ENCODE results near the gene NME9.

NME9 gene

GRCh38 chr3:138270245-138270644, 59.4 kb downstream of the NME9 start:
- intact Hi-C loops (cut with DNase I; ENCODE audit: low total_unique reads), result no loop called here
- Histone ChIP-seq H3K4me3 (no peak overlapping the region), H3K4me1 (no peaks in the 10 kb centered on the region), H3K27ac (no peak overlapping the region), H3K9me3 (no peaks in the 10 kb centered on the region), H3K27me3 (no peaks in the 10 kb centered on the region), H3K36me3 (peaks cover 78 to 88% (median 80%) of the 10 kb centered on the region in 3 donors)
- DNase-seq, result no peak
- TF ChIP-seq CTCF (IDR thresholded peaks at IDR 0.05), result no peak

- TF ChIP-seq CTCF (IDR thresholded peaks at IDR 0.05), result no peak
- Histone ChIP-seq H3K36me3 (peaks cover 63 to 86% (median 67%) of the 10 kb centered on the region in 3 donors), H3K4me1 (no peaks in the 10 kb centered on the region), H3K4me3 (no peak overlapping the region), H3K9me3 (no peaks in the 10 kb centered on the region), H3K27me3 (no peaks in the 10 kb centered on the region), H3K27ac (no peak overlapping the region)
- DNase-seq, result no peak
- intact Hi-C loops (cut with DNase I; ENCODE audit: low total_unique reads), result no loop called here
These were observed 62.6 kb downstream of the NME9 start for GRCh38 chr3:138267083-138267482.

- Histone ChIP-seq H3K4me1 (no peaks in the 10 kb centered on the region), H3K36me3 (peaks cover 52 to 80% (median 54%) of the 10 kb centered on the region in 3 donors)
These were observed 63.9 kb downstream of the NME9 start for GRCh38 chr3:138265745-138266144.

GRCh38 chr3:138263104-138263503, 66.5 kb downstream of the NME9 start:
- Histone ChIP-seq H3K36me3 (peaks cover 38 to 73% (median 40%) of the 10 kb centered on the region in 3 donors), H3K9me3 (no peaks in the 10 kb centered on the region), H3K4me1 (no peaks in the 10 kb centered on the region), H3K4me3 (no peak overlapping the region), H3K27ac (no peak overlapping the region), H3K27me3 (no peaks in the 10 kb centered on the region)
- intact Hi-C loops (cut with DNase I; ENCODE audit: low total_unique reads), result no loop called here
- no peak for DNase-seq
- TF ChIP-seq CTCF (IDR thresholded peaks at IDR 0.05), result no peak

More at GRCh38 chr3:138265745-138266144, 63.9 kb downstream of the NME9 start:
- intact Hi-C loops (cut with DNase I; ENCODE audit: low total_unique reads), result no loop called here
- Histone ChIP-seq H3K27ac (no peak overlapping the region), H3K27me3 (no peaks in the 10 kb centered on the region), H3K9me3 (no peaks in the 10 kb centered on the region), H3K4me3 (no peak overlapping the region)
- TF ChIP-seq CTCF (IDR thresholded peaks at IDR 0.05), result no peak
- no peak for DNase-seq

GRCh38 chr3:138260611-138261010, 69.0 kb downstream of the NME9 start:
- no peaks in the 10 kb centered on the region for H3K27me3 ChIP-seq
- DNase-seq, result no peak
- peaks cover 16 to 53% (median 20%) of the 10 kb centered on the region in 3 donors for H3K36me3 ChIP-seq

More at GRCh38 chr3:138260611-138261010, 69.0 kb downstream of the NME9 start:
- no peaks in the 10 kb centered on the region for H3K9me3 ChIP-seq
- intact Hi-C loops (cut with DNase I; ENCODE audit: low total_unique reads), result no loop called here
- H3K4me1 ChIP-seq, result no peaks in the 10 kb centered on the region
- H3K27ac ChIP-seq, result no peak overlapping the region
- H3K4me3 ChIP-seq, result no peak overlapping the region
- no peak for TF ChIP-seq CTCF (IDR thresholded peaks at IDR 0.05)

All from tibial artery (tissue), 4 donors.